Neural progenitor cell (in vitro differentiated cells): ENCODE results near the gene PXDN. TPM values are rescaled to one million over a fixed set of nuclear protein-coding genes. Genes with fewer than 3 reads are reported as not detected.

Source experiments
- DNase-seq: peaks from one replicate; pipeline ENCODE4 v3.0.0-alpha.2; 2016; ENCODE audit warnings: low spot score
- H2AFZ ChIP-seq: fragments of 200-600 bp; sonication (generic); replicated peaks from 2 replicates; pipeline ENCODE4 v1.6.1; 2016; ENCODE audit warnings: antibody characterized with exemption
- H3F3A ChIP-seq: fragments of 200-600 bp; sonication (generic); 2 replicates; pipeline ENCODE4 v1.6.1; 2016; ENCODE audit warnings: antibody characterized with exemption, low read depth
- H3K27ac ChIP-seq: fragments of 200-600 bp; sonication (generic); 2 replicates; pipeline ENCODE4 v1.5.1; 2016; ENCODE audit warnings: mild to moderate bottlenecking
- H3K27me3 ChIP-seq: fragments of 200-600 bp; sonication (generic); 2 replicates; pipeline ENCODE4 v1.6.1; 2016; ENCODE audit warnings: mild to moderate bottlenecking, moderate library complexity
- H3K36me3 ChIP-seq: fragments of 200-600 bp; sonication (generic); 2 replicates; pipeline ENCODE4 v1.5.1; 2016
- H3K4me1 ChIP-seq: fragments of 200-600 bp; sonication (generic); 2 replicates; pipeline ENCODE4 v1.6.1; 2016; ENCODE audit warnings: mixed run types
- H3K4me2 ChIP-seq: fragments of 200-600 bp; sonication (generic); 2 replicates; pipeline ENCODE4 v1.6.1; 2016
- H3K4me3 ChIP-seq: fragments of 200-600 bp; sonication (generic); 2 replicates; pipeline ENCODE4 v1.5.1; 2016
- H3K79me2 ChIP-seq: fragments of 200-600 bp; sonication (generic); 2 replicates; pipeline ENCODE4 v1.6.1; 2016; ENCODE audit warnings: low read depth
- H3K9ac ChIP-seq: fragments of 200-600 bp; sonication (generic); 2 replicates; pipeline ENCODE4 v1.6.1; 2016
- H3K9me3 ChIP-seq: fragments of 200-600 bp; sonication (generic); 2 replicates; pipeline ENCODE4 v1.5.1; 2016; ENCODE audit warnings: low read depth
- H4K20me1 ChIP-seq: fragments of 200-600 bp; sonication (generic); 2 replicates; pipeline ENCODE4 v1.6.1; 2016; ENCODE audit warnings: low read depth
- H3K27ac Mint-ChIP-seq: 3 replicates; pipeline ENCODE4 v1.8.0; 2021; ENCODE audit warnings: mixed read lengths
- H3K27me3 Mint-ChIP-seq: 2 replicates; pipeline ENCODE4 v1.8.0; 2022; ENCODE audit warnings: low read depth, mild to moderate bottlenecking, inconsistent platforms, moderate library complexity, mixed read lengths; ENCODE audit not compliant: insufficient read depth
- H3K36me3 Mint-ChIP-seq: 3 replicates; pipeline ENCODE4 v1.8.0; 2021; ENCODE audit warnings: mixed read lengths
- H3K4me1 Mint-ChIP-seq: 3 replicates; pipeline ENCODE4 v1.8.0; 2021; ENCODE audit warnings: mixed read lengths
- H3K4me3 Mint-ChIP-seq: 3 replicates; pipeline ENCODE4 v1.8.0; 2021; ENCODE audit warnings: mild to moderate bottlenecking, moderate library complexity, mixed read lengths
- H3K9me3 Mint-ChIP-seq: 3 replicates; pipeline ENCODE4 v1.8.0; 2020; ENCODE audit warnings: mixed read lengths
- CTCF ChIP-seq: fragments of 200-600 bp; sonication (generic); IDR thresholded peaks from 2 replicates; pipeline ENCODE4 v1.5.1; 2017; ENCODE audit warnings: antibody characterized with exemption, mild to moderate bottlenecking
- EZH2 ChIP-seq: fragments of 200-600 bp; sonication (generic); IDR thresholded peaks from 2 replicates; pipeline ENCODE4 v1.6.1; 2017; ENCODE audit warnings: antibody characterized with exemption, mild to moderate bottlenecking, moderate library complexity
- EZH2phosphoT487 ChIP-seq: fragments of 200-600 bp; sonication (generic); IDR thresholded peaks from 2 replicates; pipeline ENCODE4 v1.6.1; 2017; ENCODE audit warnings: antibody characterized with exemption
- total RNA-seq: library from RNA; depleted of rRNA; stranded (reverse); fragments of >200 nt; gene quantifications from 2 replicates; pipeline ENCODE4 v1.2.3, GENCODE V29; 2015; ENCODE audit warnings: low replicate concordance

The PXDN gene
- total RNA-seq, 1 donor from 2014 or later: 118 TPM

GRCh38 chr2:1722692-1723091, 21.6 kb downstream of the PXDN start:
- H3K36me3 Mint-ChIP-seq: peaks cover 2% of the 10 kb centered on the region
- H3K4me1 Mint-ChIP-seq: peaks cover 22% of the 10 kb centered on the region
- Histone ChIP-seq H3K27ac (no peak overlapping the region), H3K27me3 (no peaks in the 10 kb centered on the region), H3K9ac (no peak overlapping the region), H3F3A (peaks cover 24% of the 10 kb centered on the region), H4K20me1 (peaks cover 88% of the 10 kb centered on the region), H3K4me1 (peaks cover 6% of the 10 kb centered on the region), H3K79me2 (peaks cover 43% of the 10 kb centered on the region), H3K4me2 (no peak overlapping the region), H3K4me3 (no peak overlapping the region), H3K9me3 (no peaks in the 10 kb centered on the region), H3K36me3 (no peaks in the 10 kb centered on the region), H2AFZ (no peak overlapping the region)
- H3K4me3 Mint-ChIP-seq: no peak overlapping the region
- H3K27ac Mint-ChIP-seq: no peak overlapping the region
- no peaks in the 10 kb centered on the region for H3K9me3 Mint-ChIP-seq
- TF ChIP-seq CTCF (no peak), EZH2 (no peak), EZH2phosphoT487 (no peak)
- H3K27me3 Mint-ChIP-seq: no peaks in the 10 kb centered on the region
- no peak for DNase-seq

GRCh38 chr2:1721706-1722646, 22.3 kb downstream of the PXDN start:
- no peak overlapping the region for H3K4me2 ChIP-seq
- no peaks in the 10 kb centered on the region for H3K36me3 ChIP-seq
- H3K4me3 Mint-ChIP-seq: no peak overlapping the region
- no peak for TF ChIP-seq CTCF
- no peaks in the 10 kb centered on the region for H3K27me3 Mint-ChIP-seq
- H2AFZ ChIP-seq: no peak overlapping the region
- peaks cover 24% of the 10 kb centered on the region for H3F3A ChIP-seq
- H4K20me1 ChIP-seq: peaks cover 88% of the 10 kb centered on the region
- no peak overlapping the region for H3K27ac Mint-ChIP-seq
- H3K4me1 Mint-ChIP-seq: peaks cover 21% of the 10 kb centered on the region
- H3K9ac ChIP-seq: no peak overlapping the region
- peaks cover 43% of the 10 kb centered on the region for H3K79me2 ChIP-seq
- H3K4me3 ChIP-seq: no peak overlapping the region
- peaks cover 2% of the 10 kb centered on the region for H3K36me3 Mint-ChIP-seq
- H3K9me3 Mint-ChIP-seq: no peaks in the 10 kb centered on the region
- H3K27me3 ChIP-seq: no peaks in the 10 kb centered on the region
- H3K27ac ChIP-seq: no peak overlapping the region
- peaks cover 12% of the 10 kb centered on the region for H3K4me1 ChIP-seq
- DNase-seq: no peak
- no peaks in the 10 kb centered on the region for H3K9me3 ChIP-seq

- no peak overlapping the region for H3K4me3 Mint-ChIP-seq
- no peak overlapping the region for H3K4me3 ChIP-seq
- H3K36me3 Mint-ChIP-seq: no peaks in the 10 kb centered on the region
- no peak overlapping the region for H3K9ac ChIP-seq
- no peaks in the 10 kb centered on the region for H3K9me3 Mint-ChIP-seq
- no peak overlapping the region for H2AFZ ChIP-seq
- peaks cover 42% of the 10 kb centered on the region for H3K4me1 Mint-ChIP-seq
- H3K27me3 ChIP-seq: no peaks in the 10 kb centered on the region
- no peak overlapping the region for H3K4me2 ChIP-seq
- no peaks in the 10 kb centered on the region for H3K27me3 Mint-ChIP-seq
- no peak overlapping the region for H3K27ac Mint-ChIP-seq
- peaks cover 60% of the 10 kb centered on the region for H3K79me2 ChIP-seq
- peaks cover 97% of the 10 kb centered on the region for H4K20me1 ChIP-seq
- TF ChIP-seq CTCF: no peak
- TF ChIP-seq EZH2phosphoT487: no peak
- TF ChIP-seq EZH2: no peak
- no peaks in the 10 kb centered on the region for H3K36me3 ChIP-seq
- DNase-seq: no peak
- no peak overlapping the region for H3K27ac ChIP-seq
- no peaks in the 10 kb centered on the region for H3K9me3 ChIP-seq
- H3K4me1 ChIP-seq: peaks cover 31% of the 10 kb centered on the region
- H3F3A ChIP-seq: peaks cover 27% of the 10 kb centered on the region
Observed at GRCh38 chr2:1718339-1719220, 25.7 kb downstream of the PXDN start.
